HEK293T (cell line): Measurements from ENCODE around the gene TMEM11.
"Not testable (repeated sequence)": the region's sequence is repeated elsewhere in the genome, so short reads cannot be mapped to it uniquely, and the experiment has no call there.

ENCODE experiments used
- CTCF ChIA-PET: fragments of 350-600 bp; formaldehyde crosslinking; extraction: SDS; loops from one replicate; lab custom pipeline; 2021; ENCODE audit warnings: antibody characterized with exemption, inconsistent platforms; lab: Yijun Ruan, JAX
- POLR2A ChIA-PET: fragments of 350-600 bp; formaldehyde crosslinking; extraction: SDS; loops from one replicate; lab custom pipeline; 2020; ENCODE audit warnings: antibody characterized with exemption, inconsistent platforms; lab: Yijun Ruan, JAX
- DNase-seq: peaks from one replicate; pipeline ENCODE4 v3.0.0; 2012; ENCODE audit warnings: mixed read lengths; ENCODE audit errors: extremely low spot score
- ARNT ChIP-seq: fragments of 450-650 bp; IDR thresholded peaks from 2 replicates; pipeline ENCODE4 v1.6.1; 2017; ENCODE audit warnings: mild to moderate bottlenecking
- BHLHE40 ChIP-seq: fragments of 450-650 bp; IDR thresholded peaks from 2 replicates; pipeline ENCODE4 v1.6.1; 2016; ENCODE audit warnings: mild to moderate bottlenecking, moderate library complexity, borderline replicate concordance
- CTBP1 ChIP-seq: fragments of 450-650 bp; IDR thresholded peaks from 2 replicates; pipeline ENCODE4 v1.6.1; 2016; ENCODE audit warnings: borderline replicate concordance
- ELF4 ChIP-seq: fragments of 450-650 bp; IDR thresholded peaks from 2 replicates; pipeline ENCODE4 v1.6.1; 2017; ENCODE audit warnings: antibody characterized with exemption
- FOXA1 ChIP-seq: fragments of 450-650 bp; IDR thresholded peaks from 2 replicates; pipeline ENCODE4 v1.6.1; 2016; ENCODE audit warnings: mild to moderate bottlenecking
- FOXK2 ChIP-seq: fragments of 450-650 bp; IDR thresholded peaks from 2 replicates; pipeline ENCODE4 v1.6.1; 2016; ENCODE audit warnings: mild to moderate bottlenecking
- FOXM1 ChIP-seq: fragments of 450-650 bp; IDR thresholded peaks from 2 replicates; pipeline ENCODE4 v1.6.1; 2017; ENCODE audit warnings: mild to moderate bottlenecking, borderline replicate concordance
- HDGF ChIP-seq: fragments of 450-650 bp; IDR thresholded peaks from 2 replicates; pipeline ENCODE4 v1.6.1; 2017; ENCODE audit warnings: antibody characterized with exemption, borderline replicate concordance
- L3MBTL2 ChIP-seq: fragments of 450-650 bp; conservative IDR thresholded peaks from 2 replicates; pipeline ENCODE4 v1.6.1; 2016; ENCODE audit warnings: mild to moderate bottlenecking
- LEF1 ChIP-seq: fragments of 450-650 bp; IDR thresholded peaks from 2 replicates; pipeline ENCODE4 v1.6.1; 2017; ENCODE audit warnings: mild to moderate bottlenecking, borderline replicate concordance
- NFRKB ChIP-seq: fragments of 450-650 bp; IDR thresholded peaks from 2 replicates; pipeline ENCODE4 v1.6.1; 2016; ENCODE audit warnings: mild to moderate bottlenecking, moderate library complexity
- SP1 ChIP-seq: fragments of 450-650 bp; IDR thresholded peaks from 2 replicates; pipeline ENCODE4 v1.6.1; 2017
- SUZ12 ChIP-seq: fragments of 450-650 bp; IDR thresholded peaks from 2 replicates; pipeline ENCODE4 v1.6.1; 2016; ENCODE audit warnings: mild to moderate bottlenecking
- TARDBP ChIP-seq: fragments of 450-650 bp; IDR thresholded peaks from 2 replicates; pipeline ENCODE4 v1.6.1; 2016
- ZNF384 ChIP-seq: fragments of 450-650 bp; IDR thresholded peaks from 2 replicates; pipeline ENCODE4 v1.6.1; 2016
- TF ChIP-seq, protein P1 (sequence below): fragments of 450-650 bp; IDR thresholded peaks from 2 replicates; pipeline ENCODE4 v1.6.1; 2016

Gene TMEM11

DNA sequence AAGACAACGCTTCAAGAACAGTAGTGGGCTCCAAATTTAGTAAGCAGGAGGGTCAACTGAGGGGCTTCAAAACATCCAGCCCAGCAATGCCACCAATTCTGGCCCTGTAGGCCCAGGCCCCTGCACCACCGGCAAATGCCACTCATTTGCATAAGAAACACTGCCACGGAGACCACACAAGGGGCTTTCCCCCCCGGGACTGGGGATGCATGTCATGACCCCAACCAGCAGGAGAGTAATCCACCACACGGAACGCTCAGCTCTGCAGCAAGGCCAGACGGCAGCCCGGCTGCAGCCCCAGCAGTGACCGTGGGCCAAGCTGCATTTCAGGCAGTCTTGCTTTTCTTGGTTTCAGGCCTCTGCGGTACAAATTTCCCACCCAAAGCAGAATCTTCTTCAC is 14.1 kb downstream of the TMEM11 start:
- TF ChIP-seq, protein P1, sequence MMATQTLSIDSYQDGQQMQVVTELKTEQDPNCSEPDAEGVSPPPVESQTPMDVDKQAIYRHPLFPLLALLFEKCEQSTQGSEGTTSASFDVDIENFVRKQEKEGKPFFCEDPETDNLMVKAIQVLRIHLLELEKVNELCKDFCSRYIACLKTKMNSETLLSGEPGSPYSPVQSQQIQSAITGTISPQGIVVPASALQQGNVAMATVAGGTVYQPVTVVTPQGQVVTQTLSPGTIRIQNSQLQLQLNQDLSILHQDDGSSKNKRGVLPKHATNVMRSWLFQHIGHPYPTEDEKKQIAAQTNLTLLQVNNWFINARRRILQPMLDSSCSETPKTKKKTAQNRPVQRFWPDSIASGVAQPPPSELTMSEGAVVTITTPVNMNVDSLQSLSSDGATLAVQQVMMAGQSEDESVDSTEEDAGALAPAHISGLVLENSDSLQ: no peak
- TF ChIP-seq ELF4: no peak
- no peak for TF ChIP-seq FOXM1
- no peak for TF ChIP-seq BHLHE40
- TF ChIP-seq L3MBTL2: no peak
- no peak for TF ChIP-seq FOXA1
- TF ChIP-seq FOXK2: no peak
- no peak for TF ChIP-seq SP1
- TF ChIP-seq ARNT: no peak
- no peak for TF ChIP-seq ZNF384
- DNase-seq: no peak
- ChIA-PET POLR2A (interaction anchor here (0.9 kb wide), 1 partner anchor 13 kb away, joined by 3 read pairs; no protein-coding TSS in a partner anchor), CTCF (no interaction called here)

DNA sequence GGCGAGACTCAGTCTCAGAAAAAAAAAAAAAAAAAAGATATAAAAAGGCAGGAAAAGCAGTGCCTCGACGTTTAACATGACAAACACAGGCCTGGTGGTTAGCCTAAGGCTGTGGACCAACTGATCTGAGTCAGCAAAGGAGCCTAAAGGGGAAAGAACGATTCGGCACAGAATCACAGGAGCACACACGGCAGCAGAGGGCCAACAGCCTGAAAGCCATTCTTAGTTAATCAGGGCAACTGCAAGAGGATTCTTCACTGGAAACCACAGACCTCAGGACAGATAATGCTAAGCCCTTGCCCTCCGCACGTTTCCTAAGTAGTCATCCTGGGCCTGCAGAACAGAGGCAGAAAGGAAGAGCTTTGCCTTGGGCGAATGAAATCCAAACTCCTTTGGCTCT is 14.7 kb downstream of the TMEM11 start:
- ChIA-PET POLR2A (interaction anchor here (0.9 kb wide), 1 partner anchor 14 kb away, joined by 3 read pairs; no protein-coding TSS in a partner anchor), CTCF (no interaction called here)
- DNase-seq: no peak
- TF ChIP-seq ELF4 (no peak), L3MBTL2 (no peak), NFRKB (no peak), SP1 (no peak), ARNT (no peak), HDGF (no peak)

DNA sequence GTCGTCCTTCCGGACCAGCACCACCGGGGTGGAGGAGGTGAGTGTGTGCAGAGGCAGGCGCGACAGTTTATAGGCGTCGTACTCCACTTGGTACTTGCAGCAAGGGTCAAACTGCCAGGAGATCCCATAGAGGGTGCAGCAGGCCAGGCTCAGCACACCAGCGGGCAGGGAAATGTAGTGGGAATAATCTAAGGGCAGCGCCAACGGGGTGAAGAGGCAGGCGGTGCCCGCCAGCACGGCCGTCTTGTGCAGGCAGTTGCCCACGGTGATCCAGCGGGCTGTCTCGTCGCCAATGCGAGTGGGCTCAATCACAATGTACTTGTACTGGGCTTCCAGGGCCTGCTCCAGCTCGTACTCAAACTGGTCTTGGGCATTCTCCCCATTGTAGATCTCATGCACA is 15.6 kb downstream of the TMEM11 start:
- no peak for TF ChIP-seq FOXM1
- TF ChIP-seq ELF4: no peak
- TF ChIP-seq TARDBP: no peak
- no peak for TF ChIP-seq BHLHE40
- no peak for TF ChIP-seq NFRKB
- no peak for TF ChIP-seq FOXA1
- TF ChIP-seq L3MBTL2: no peak
- TF ChIP-seq ZNF384: no peak
- no peak for TF ChIP-seq SP1
- TF ChIP-seq ARNT: no peak
- TF ChIP-seq CTBP1: no peak
- no peak for DNase-seq
- CTCF ChIA-PET: no interaction called here
- POLR2A ChIA-PET: no interaction called here

DNA sequence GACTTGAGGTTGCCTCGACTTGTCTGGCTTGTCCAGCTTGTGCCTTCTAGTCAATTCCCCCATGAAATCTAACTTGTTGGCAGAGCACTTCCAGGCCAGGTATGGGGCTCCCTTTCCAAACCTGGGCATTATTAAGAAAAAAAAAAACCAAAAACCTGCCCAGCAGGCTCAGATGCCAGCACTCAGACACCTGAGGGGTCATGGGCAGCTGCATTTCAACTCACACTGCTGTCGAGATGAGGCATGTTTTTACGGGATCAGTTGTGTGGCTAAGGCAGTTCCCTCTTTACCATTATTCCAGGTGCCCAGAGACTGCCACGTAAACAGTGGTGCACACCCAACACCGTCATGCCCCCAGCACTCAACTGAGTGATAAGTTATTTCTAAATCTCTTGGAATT is 17.8 kb downstream of the TMEM11 start:
- ChIA-PET POLR2A (no interaction called here), CTCF (no interaction called here)
- no peak for TF ChIP-seq LEF1
- no peak for DNase-seq

DNA sequence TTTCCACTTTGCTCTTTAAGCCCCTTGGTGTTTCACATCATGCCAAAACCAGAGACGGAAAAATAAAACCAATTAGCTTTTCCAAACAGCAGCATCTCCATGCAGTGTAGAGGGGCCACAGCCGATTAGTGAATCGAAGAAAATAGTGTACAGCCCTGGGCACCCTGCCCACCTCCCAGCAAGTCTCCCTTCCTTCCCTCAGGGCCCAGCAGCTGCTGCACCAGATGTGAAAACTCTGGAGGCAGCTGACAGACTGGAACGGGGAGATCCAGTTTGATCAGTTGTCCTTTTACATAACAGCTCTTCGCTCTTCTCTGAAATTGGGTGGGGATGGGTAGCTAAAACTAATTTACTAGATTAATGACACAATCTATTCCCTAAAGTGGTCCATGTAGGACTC is 19.3 kb downstream of the TMEM11 start:
- TF ChIP-seq CTBP1 (no peak), SUZ12 (no peak), FOXA1 (no peak), LEF1 (no peak), SP1 (no peak), FOXK2 (no peak), ZNF384 (no peak), L3MBTL2 (no peak), NFRKB (no peak), HDGF (no peak), FOXM1 (no peak), ELF4 (no peak), ARNT (no peak), BHLHE40 (no peak), TARDBP (no peak)
- TF ChIP-seq, protein P1: no peak
- ChIA-PET CTCF (interaction anchor here (0.6 to 1.1 kb wide), 2 partner anchors 34 to 353 kb away, joined by 3 to 6 read pairs; no protein-coding TSS in a partner anchor), POLR2A (interaction anchor here (1.1 kb wide), 1 partner anchor 19 kb away, joined by 3 read pairs; no protein-coding TSS in a partner anchor)
- DNase-seq: no peak

DNA sequence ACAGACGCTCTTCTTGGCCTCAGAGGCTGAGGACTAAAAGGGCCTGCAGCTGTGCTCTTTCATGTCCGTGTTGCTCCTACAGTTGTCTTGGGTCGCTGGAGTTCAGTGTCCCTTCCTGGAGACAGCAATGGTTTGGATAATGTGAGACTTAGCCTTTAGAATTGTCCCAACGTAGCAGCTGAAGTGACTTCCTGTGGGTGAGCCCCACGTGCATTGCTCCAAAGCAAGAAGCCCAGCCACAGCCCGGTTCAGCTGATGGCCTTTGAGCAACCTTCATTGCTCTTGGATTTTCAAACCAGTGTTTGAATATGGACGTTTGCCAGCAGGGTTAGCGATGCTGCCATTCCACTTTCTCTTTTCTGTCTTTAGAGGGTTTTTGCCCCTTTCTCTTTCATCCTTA is 19.7 kb downstream of the TMEM11 start:
- ChIA-PET POLR2A (interaction anchor here (1.1 kb wide), 1 partner anchor 19 kb away, joined by 3 read pairs; no protein-coding TSS in a partner anchor), CTCF (no interaction called here)
- no peak for DNase-seq
- TF ChIP-seq CTBP1: no peak
- no peak for TF ChIP-seq FOXA1
- no peak for TF ChIP-seq FOXM1
- TF ChIP-seq SP1: no peak
- TF ChIP-seq L3MBTL2: no peak
- TF ChIP-seq HDGF: no peak
- TF ChIP-seq TARDBP: no peak
- no peak for TF ChIP-seq SUZ12
- no peak for TF ChIP-seq ELF4
- TF ChIP-seq, protein P1: no peak

DNA sequence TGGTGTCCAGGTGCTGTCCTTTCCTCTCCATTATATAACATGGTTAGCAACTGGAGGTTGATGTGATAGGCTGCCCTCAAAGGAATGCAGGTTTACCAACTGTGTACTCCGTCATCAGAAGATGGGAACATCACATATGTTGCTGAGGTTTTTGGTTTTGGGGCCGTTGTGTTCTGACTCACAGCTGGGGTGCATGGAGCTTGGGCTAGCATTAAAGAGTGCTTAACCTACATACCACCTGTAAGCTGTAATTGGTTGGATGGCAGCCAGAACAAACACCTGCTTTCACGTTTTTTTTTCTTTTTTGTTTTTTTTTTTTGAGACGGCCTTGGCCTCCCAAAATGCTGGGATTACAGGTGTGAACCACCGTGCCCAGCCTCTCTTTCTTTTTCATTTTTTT is 20.9 kb downstream of the TMEM11 start:
- TF ChIP-seq ELF4 (no peak), SP1 (no peak), TARDBP (no peak), CTBP1 (no peak), LEF1 (no peak), FOXK2 (no peak), NFRKB (no peak), ARNT (no peak), ZNF384 (no peak), FOXM1 (no peak), FOXA1 (no peak), HDGF (no peak), L3MBTL2 (no peak), SUZ12 (no peak), BHLHE40 (no peak)
- TF ChIP-seq, protein P1: no peak
- no peak for DNase-seq
- CTCF ChIA-PET: no interaction called here
- POLR2A ChIA-PET: no interaction called here

DNA sequence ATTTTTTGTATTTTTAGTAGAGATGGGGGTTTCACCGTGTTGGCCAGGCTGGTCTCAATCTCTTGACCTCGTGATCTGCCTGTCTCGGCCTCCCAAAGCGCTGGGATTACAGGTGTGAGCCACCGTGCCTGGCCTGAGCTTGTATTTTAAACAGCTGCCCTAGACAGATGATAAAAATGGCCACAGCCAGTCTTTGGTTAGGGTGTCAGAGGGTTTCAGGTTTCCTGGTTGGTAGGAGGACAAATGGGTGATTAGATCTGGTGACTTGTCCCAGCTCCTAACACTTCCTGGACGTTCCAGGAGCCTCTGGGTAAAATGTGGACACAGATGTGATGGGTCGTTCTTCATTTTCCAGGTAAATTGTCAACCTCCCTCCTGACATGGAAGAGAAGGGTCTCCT is 21.5 kb downstream of the TMEM11 start:
- POLR2A ChIA-PET, DNase-seq: not testable (repeated sequence)
- CTCF ChIA-PET: interaction anchor here (0.6 kb wide), 1 partner anchor 63 kb away, joined by 5 read pairs; no protein-coding TSS in a partner anchor
